SK-N-SH treated with all-trans-retinoic acid at 6 μM for 48 hours (cell line): ENCODE measurements around the gene CLEC16A.

ENCODE experiments used
- ATAC-seq: fragments of 200-7000 bp; cut with Tn5 transposase; 3 replicates; pipeline ENCODE4 v1.9.1; 2020; ENCODE audit warnings: mild to moderate bottlenecking, moderate library complexity
- ARNTL ChIP-seq: fragments of 450-650 bp; formaldehyde crosslinking; IDR thresholded peaks from 2 replicates; pipeline ENCODE4 v1.5.0; 2020; ENCODE audit warnings: low read depth, mild to moderate bottlenecking, moderate library complexity, borderline replicate concordance
- BACH2 ChIP-seq: fragments of 250-450 bp; sonication (Bioruptor Pico); IDR thresholded peaks from 2 replicates; pipeline ENCODE4 v1.9.0; 2021; ENCODE audit warnings: mild to moderate bottlenecking, borderline replicate concordance
- ESRRG ChIP-seq: fragments of 250-450 bp; sonication (Bioruptor Pico); IDR thresholded peaks from 2 replicates; pipeline ENCODE4 v1.6.1; 2021; ENCODE audit warnings: mild to moderate bottlenecking
- GLIS3 ChIP-seq: fragments of 250-450 bp; sonication (Bioruptor Pico); IDR thresholded peaks from 2 replicates; pipeline ENCODE4 v1.5.0; 2020; ENCODE audit warnings: mild to moderate bottlenecking, moderate library complexity
- OSR1 ChIP-seq: fragments of 250-450 bp; sonication (Bioruptor Pico); IDR thresholded peaks from 2 replicates; pipeline ENCODE4 v1.8.0; 2022; ENCODE audit warnings: moderate library complexity, mild to moderate bottlenecking, inconsistent platforms
- PATZ1 ChIP-seq: fragments of 250-450 bp; sonication (Bioruptor Pico); IDR thresholded peaks from 2 replicates; pipeline ENCODE4 v1.8.0; 2020; ENCODE audit warnings: mild to moderate bottlenecking, moderate library complexity, borderline replicate concordance
- POU6F1 ChIP-seq: fragments of 250-450 bp; sonication (Bioruptor Pico); IDR thresholded peaks from 2 replicates; pipeline ENCODE4 v1.8.0; 2021; ENCODE audit warnings: low read depth, mild to moderate bottlenecking, moderate library complexity, borderline replicate concordance
- PPARA ChIP-seq: fragments of 250-450 bp; sonication (Bioruptor Pico); IDR thresholded peaks from 2 replicates; pipeline ENCODE4 v1.5.0; 2020; ENCODE audit warnings: mild to moderate bottlenecking, borderline replicate concordance
- SNAI2 ChIP-seq: fragments of 250-450 bp; sonication (Bioruptor Pico); IDR thresholded peaks from 2 replicates; pipeline ENCODE4 v1.5.0; 2020; ENCODE audit warnings: mild to moderate bottlenecking, moderate library complexity
- TCF4 ChIP-seq: fragments of 250-450 bp; sonication (Bioruptor Pico); IDR thresholded peaks from 2 replicates; pipeline ENCODE4 v1.8.0; 2021; ENCODE audit warnings: mild to moderate bottlenecking, moderate library complexity, borderline replicate concordance
- TOX ChIP-seq: fragments of 250-450 bp; sonication (Bioruptor Pico); IDR thresholded peaks from 2 replicates; pipeline ENCODE4 v1.8.0; 2021; ENCODE audit warnings: mild to moderate bottlenecking, moderate library complexity, borderline replicate concordance
- TSHZ2 ChIP-seq: fragments of 250-450 bp; sonication (Bioruptor Pico); IDR thresholded peaks from 2 replicates; pipeline ENCODE4 v1.5.0; 2020; ENCODE audit warnings: mild to moderate bottlenecking, moderate library complexity
- ZC3H10 ChIP-seq: fragments of 250-450 bp; sonication (Bioruptor Pico); IDR thresholded peaks from 2 replicates; pipeline ENCODE4 v1.5.1; 2021; ENCODE audit warnings: mild to moderate bottlenecking, moderate library complexity
- ZFP3 ChIP-seq: fragments of 250-450 bp; sonication (Bioruptor Pico); IDR thresholded peaks from 2 replicates; pipeline ENCODE4 v1.5.0; 2020; ENCODE audit warnings: mild to moderate bottlenecking, moderate library complexity
- ZFP30 ChIP-seq: fragments of 450-650 bp; formaldehyde crosslinking; IDR thresholded peaks from 2 replicates; pipeline ENCODE4 v1.5.0; 2022; ENCODE audit warnings: mild to moderate bottlenecking, moderate library complexity
- ZNF70 ChIP-seq: fragments of 450-650 bp; formaldehyde crosslinking; IDR thresholded peaks from 2 replicates; pipeline ENCODE4 v1.5.0; 2020; ENCODE audit warnings: mild to moderate bottlenecking, moderate library complexity
- ZNF8 ChIP-seq: fragments of 450-650 bp; formaldehyde crosslinking; IDR thresholded peaks from 2 replicates; pipeline ENCODE4 v1.5.0; 2020; ENCODE audit warnings: mild to moderate bottlenecking, moderate library complexity

Gene CLEC16A

GRCh38 chr16:11080999-11081630 is 136.8 kb downstream of the CLEC16A start (continued):
- TF ChIP-seq PATZ1 (CRISPR knock-in tag) (no peak), ZC3H10 (CRISPR knock-in tag) (no peak), ARNTL (no peak), TOX (CRISPR knock-in tag) (no peak)

GRCh38 chr16:11082108-11082859 is 137.9 kb downstream of the CLEC16A start:
- TF ChIP-seq TSHZ2 (CRISPR knock-in tag) (no peak), SNAI2 (CRISPR knock-in tag) (no peak), POU6F1 (CRISPR knock-in tag) (no peak), ESRRG (no peak), BACH2 (CRISPR knock-in tag) (no peak)
- TF ChIP-seq, all 23 proteins: peak for 0
- ATAC-seq: no peak

GRCh38 chr16:11082860-11083388 is 138.6 kb downstream of the CLEC16A start:
- ATAC-seq: no peak
- TF ChIP-seq POU6F1 (CRISPR knock-in tag) (no peak), ZFP3 (CRISPR knock-in tag) (no peak), ZNF8 (no peak), TCF4 (CRISPR knock-in tag) (no peak)

GRCh38 chr16:11084484-11084875 is 140.1 kb downstream of the CLEC16A start:
- no peak for TF ChIP-seq PPARA (CRISPR knock-in tag)
- TF ChIP-seq ZNF70 (CRISPR knock-in tag): no peak
- TF ChIP-seq ZFP3 (CRISPR knock-in tag): no peak
- no peak for TF ChIP-seq GLIS3 (CRISPR knock-in tag)
- TF ChIP-seq OSR1: no peak
- TF ChIP-seq ZC3H10 (CRISPR knock-in tag): no peak
- TF ChIP-seq PATZ1 (CRISPR knock-in tag): no peak
- no peak for TF ChIP-seq ZFP30 (CRISPR knock-in tag)

More at GRCh38 chr16:11084484-11084875, 140.1 kb downstream of the CLEC16A start:
- ATAC-seq: peak; percentile 51
